Measurements from ENCODE around the gene VSIR.
A peak's percentile ranks its signal among the peaks of the same experiment; 100 is the strongest.

VSIR gene

GRCh38 chr10:71742301-71743088, 30.8 kb downstream of the VSIR start:
- peaks cover 0 to 8% of the 10 kb centered on the region in 2 donors for H3K9me3 ChIP-seq (ENCODE audit: control insufficient read depth in 1 of 2, low read length in 2 of 2)
- H3K4me1 ChIP-seq (ENCODE audit: control insufficient read depth in 1 of 2, insufficient read depth in 2 of 2, low read length in 2 of 2): peaks cover 18 to 27% of the 10 kb centered on the region in 2 donors
- no peak overlapping the region for H3K4me3 ChIP-seq (ENCODE audit: low read depth in 1 of 2, low read length in 2 of 2)
- H3K27me3 ChIP-seq (ENCODE audit: low read depth, low read length): no peaks in the 10 kb centered on the region
- H3K36me3 ChIP-seq (ENCODE audit: control insufficient read depth in 1 of 2, insufficient read depth in 2 of 2, low read length in 2 of 2): no peaks in the 10 kb centered on the region
- no peak overlapping the region for H3K27ac ChIP-seq (ENCODE audit: low read length)

GRCh38 chr10:71741671-71742070, 31.6 kb downstream of the VSIR start:
- H3K4me3 ChIP-seq (ENCODE audit: low read depth in 1 of 2, low read length in 2 of 2): no peak overlapping the region
- no peaks in the 10 kb centered on the region for H3K27me3 ChIP-seq (ENCODE audit: low read depth, low read length)
- H3K4me1 ChIP-seq (ENCODE audit: control insufficient read depth in 1 of 2, insufficient read depth in 2 of 2, low read length in 2 of 2): peaks cover 13 to 19% of the 10 kb centered on the region in 2 donors
- H3K27ac ChIP-seq (ENCODE audit: low read length): no peak overlapping the region
- H3K36me3 ChIP-seq (ENCODE audit: control insufficient read depth in 1 of 2, insufficient read depth in 2 of 2, low read length in 2 of 2): no peaks in the 10 kb centered on the region
- H3K9me3 ChIP-seq (ENCODE audit: control insufficient read depth in 1 of 2, low read length in 2 of 2): peaks cover 0 to 8% of the 10 kb centered on the region in 2 donors

- Histone ChIP-seq H3K9me3 (ENCODE audit: control insufficient read depth in 1 of 2, low read length in 2 of 2) (peaks cover 0 to 8% of the 10 kb centered on the region in 2 donors), H3K27me3 (ENCODE audit: low read depth, low read length) (no peaks in the 10 kb centered on the region), H3K4me1 (ENCODE audit: control insufficient read depth in 1 of 2, insufficient read depth in 2 of 2, low read length in 2 of 2) (peaks cover 6 to 12% of the 10 kb centered on the region in 2 donors), H3K4me3 (ENCODE audit: low read depth in 1 of 2, low read length in 2 of 2) (no peak overlapping the region), H3K36me3 (ENCODE audit: control insufficient read depth in 1 of 2, insufficient read depth in 2 of 2, low read length in 2 of 2) (no peaks in the 10 kb centered on the region), H3K27ac (ENCODE audit: low read length) (no peak overlapping the region)
These were observed 32.3 kb downstream of the VSIR start for GRCh38 chr10:71741029-71741428.

GRCh38 chr10:71740069-71740653, 33.2 kb downstream of the VSIR start:
- Histone ChIP-seq H3K27ac (ENCODE audit: low read length) (no peak overlapping the region), H3K4me1 (ENCODE audit: control insufficient read depth in 1 of 2, insufficient read depth in 2 of 2, low read length in 2 of 2) (peaks cover 6 to 9% of the 10 kb centered on the region in 2 donors), H3K9me3 (ENCODE audit: control insufficient read depth in 1 of 2, low read length in 2 of 2) (peaks cover 0 to 8% of the 10 kb centered on the region in 2 donors), H3K36me3 (ENCODE audit: control insufficient read depth in 1 of 2, insufficient read depth in 2 of 2, low read length in 2 of 2) (no peaks in the 10 kb centered on the region), H3K27me3 (ENCODE audit: low read depth, low read length) (no peaks in the 10 kb centered on the region), H3K4me3 (ENCODE audit: low read depth in 1 of 2, low read length in 2 of 2) (no peak overlapping the region)

GRCh38 chr10:71739358-71739900, 33.9 kb downstream of the VSIR start:
- peaks cover 0 to 8% of the 10 kb centered on the region in 2 donors for H3K9me3 ChIP-seq (ENCODE audit: control insufficient read depth in 1 of 2, low read length in 2 of 2)

GRCh38 chr10:71737834-71738197, 35.5 kb downstream of the VSIR start:
- Histone ChIP-seq H3K36me3 (ENCODE audit: control insufficient read depth in 1 of 2, insufficient read depth in 2 of 2, low read length in 2 of 2) (no peaks in the 10 kb centered on the region), H3K27ac (ENCODE audit: low read length) (peak overlapping the region; percentile 57), H3K9me3 (ENCODE audit: control insufficient read depth in 1 of 2, low read length in 2 of 2) (peaks cover 0 to 5% of the 10 kb centered on the region in 2 donors), H3K4me3 (ENCODE audit: low read depth in 1 of 2, low read length in 2 of 2) (no peak overlapping the region), H3K4me1 (ENCODE audit: control insufficient read depth in 1 of 2, insufficient read depth in 2 of 2, low read length in 2 of 2) (peaks cover 6 to 9% of the 10 kb centered on the region in 2 donors), H3K27me3 (ENCODE audit: low read depth, low read length) (no peaks in the 10 kb centered on the region)

More at GRCh38 chr10:71739358-71739900, 33.9 kb downstream of the VSIR start:
- H3K4me3 ChIP-seq (ENCODE audit: low read depth in 1 of 2, low read length in 2 of 2): no peak overlapping the region
- H3K36me3 ChIP-seq (ENCODE audit: control insufficient read depth in 1 of 2, insufficient read depth in 2 of 2, low read length in 2 of 2): no peaks in the 10 kb centered on the region
- H3K27me3 ChIP-seq (ENCODE audit: low read depth, low read length): no peaks in the 10 kb centered on the region
- H3K27ac ChIP-seq (ENCODE audit: low read length): no peak overlapping the region
- peaks cover 6 to 9% of the 10 kb centered on the region in 2 donors for H3K4me1 ChIP-seq (ENCODE audit: control insufficient read depth in 1 of 2, insufficient read depth in 2 of 2, low read length in 2 of 2)

GRCh38 chr10:71737001-71737833, 36.1 kb downstream of the VSIR start:
- H3K27ac ChIP-seq (ENCODE audit: low read length): peak overlapping the region; percentile 57
- H3K36me3 ChIP-seq (ENCODE audit: control insufficient read depth in 1 of 2, insufficient read depth in 2 of 2, low read length in 2 of 2): no peaks in the 10 kb centered on the region
- H3K27me3 ChIP-seq (ENCODE audit: low read depth, low read length): no peaks in the 10 kb centered on the region
- H3K9me3 ChIP-seq (ENCODE audit: control insufficient read depth in 1 of 2, low read length in 2 of 2): no peaks in the 10 kb centered on the region
- H3K4me1 ChIP-seq (ENCODE audit: control insufficient read depth in 1 of 2, insufficient read depth in 2 of 2, low read length in 2 of 2): peaks cover 6 to 9% of the 10 kb centered on the region in 2 donors
- H3K4me3 ChIP-seq (ENCODE audit: low read depth in 1 of 2, low read length in 2 of 2): no peak overlapping the region

GRCh38 chr10:71736570-71736952, 36.8 kb downstream of the VSIR start:
- H3K36me3 ChIP-seq (ENCODE audit: control insufficient read depth in 1 of 2, insufficient read depth in 2 of 2, low read length in 2 of 2): no peaks in the 10 kb centered on the region
- H3K9me3 ChIP-seq (ENCODE audit: control insufficient read depth in 1 of 2, low read length in 2 of 2): no peaks in the 10 kb centered on the region
- no peak overlapping the region for H3K4me3 ChIP-seq (ENCODE audit: low read depth in 1 of 2, low read length in 2 of 2)
- H3K27ac ChIP-seq (ENCODE audit: low read length): peak overlapping the region; percentile 57
- peaks cover 6 to 9% of the 10 kb centered on the region in 2 donors for H3K4me1 ChIP-seq (ENCODE audit: control insufficient read depth in 1 of 2, insufficient read depth in 2 of 2, low read length in 2 of 2)
- H3K27me3 ChIP-seq (ENCODE audit: low read depth, low read length): no peaks in the 10 kb centered on the region

- Histone ChIP-seq H3K27me3 (ENCODE audit: low read depth, low read length) (no peaks in the 10 kb centered on the region), H3K4me1 (ENCODE audit: control insufficient read depth in 1 of 2, insufficient read depth in 2 of 2, low read length in 2 of 2) (peaks cover 6 to 9% of the 10 kb centered on the region in 2 donors), H3K9me3 (ENCODE audit: control insufficient read depth in 1 of 2, low read length in 2 of 2) (no peaks in the 10 kb centered on the region), H3K27ac (ENCODE audit: low read length) (peak overlapping the region; percentile 57), H3K36me3 (ENCODE audit: control insufficient read depth in 1 of 2, insufficient read depth in 2 of 2, low read length in 2 of 2) (no peaks in the 10 kb centered on the region), H3K4me3 (ENCODE audit: low read depth in 1 of 2, low read length in 2 of 2) (no peak overlapping the region)
These were observed 37.4 kb downstream of the VSIR start for GRCh38 chr10:71735709-71736569.

- H3K36me3 ChIP-seq (ENCODE audit: control insufficient read depth in 1 of 2, insufficient read depth in 2 of 2, low read length in 2 of 2): no peaks in the 10 kb centered on the region
- no peaks in the 10 kb centered on the region for H3K9me3 ChIP-seq (ENCODE audit: control insufficient read depth in 1 of 2, low read length in 2 of 2)
- H3K4me3 ChIP-seq (ENCODE audit: low read depth in 1 of 2, low read length in 2 of 2): no peak overlapping the region
- no peak overlapping the region for H3K27ac ChIP-seq (ENCODE audit: low read length)
- H3K4me1 ChIP-seq (ENCODE audit: control insufficient read depth in 1 of 2, insufficient read depth in 2 of 2, low read length in 2 of 2): no peaks in the 10 kb centered on the region
- no peaks in the 10 kb centered on the region for H3K27me3 ChIP-seq (ENCODE audit: low read depth, low read length)
These were observed 38.5 kb downstream of the VSIR start for GRCh38 chr10:71734797-71735196.
